Ectodermal cell (in vitro differentiated cells): ENCODE data around the gene LRCH1.

Experiments
- H3K27ac ChIP-seq: 2 replicates; pipeline ENCODE4 v1.7.0; 2013; ENCODE audit warnings: mild to moderate bottlenecking, low read depth, low read length; ENCODE audit not compliant: insufficient read depth, poor library complexity, severe bottlenecking
- H3K27me3 ChIP-seq: 2 replicates; pipeline ENCODE4 v1.7.0; 2013; ENCODE audit warnings: mild to moderate bottlenecking, low read length; ENCODE audit not compliant: insufficient read depth, control insufficient read depth, poor library complexity, severe bottlenecking
- H3K36me3 ChIP-seq: one replicate; pipeline ENCODE4 v1.7.0; 2013; ENCODE audit warnings: low read length; ENCODE audit not compliant: control insufficient read depth, insufficient read depth
- H3K4me1 ChIP-seq: one replicate; pipeline ENCODE4 v1.7.0; 2013; ENCODE audit warnings: low read length; ENCODE audit not compliant: control insufficient read depth, insufficient read depth
- H3K4me3 ChIP-seq: 2 replicates; pipeline ENCODE4 v1.7.0; 2013; ENCODE audit warnings: low read depth, low read length, control low read depth; ENCODE audit not compliant: insufficient read depth
- H3K9me3 ChIP-seq: 2 replicates; pipeline ENCODE4 v1.7.0; 2013; ENCODE audit warnings: mild to moderate bottlenecking, low read length, moderate library complexity; ENCODE audit not compliant: control insufficient read depth
- WGBS, 2 experiments: methylation state at CpG; one replicate each; pipeline ENCODE4 v1.1.7; 2013; ENCODE audit warnings: missing lambda C conversion rate in 2 of 2; 5-methylcytosine and 5-hydroxymethylcytosine counted together

The LRCH1 gene

DNA sequence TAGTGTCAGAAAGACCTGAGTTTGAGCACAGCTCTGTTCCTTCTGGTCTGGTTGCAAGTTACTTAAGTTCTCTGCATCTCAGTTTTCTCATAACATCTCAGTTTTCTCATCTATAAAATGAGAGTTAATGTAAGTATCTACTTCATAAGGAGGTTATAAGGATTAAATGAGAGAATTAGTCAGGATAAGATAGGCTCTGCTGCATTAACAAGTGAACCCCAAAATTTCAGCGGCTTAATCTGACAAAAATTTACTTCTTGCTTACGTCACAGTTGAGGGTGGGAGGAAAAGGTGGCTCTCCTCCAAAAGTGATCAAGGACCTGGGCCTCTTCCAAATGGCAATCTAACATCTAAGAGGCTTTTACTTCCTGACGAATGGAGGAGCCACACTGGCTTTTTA is 31.5 kb upstream of the LRCH1 start:
- Histone ChIP-seq H3K36me3 (no peaks in the 10 kb centered on the region), H3K4me3 (no peak overlapping the region), H3K27ac (no peak overlapping the region), H3K4me1 (peaks cover 11% of the 10 kb centered on the region), H3K9me3 (no peaks in the 10 kb centered on the region), H3K27me3 (no peaks in the 10 kb centered on the region)
- 94 to 98% methylated on average over 3 of the region's 3 CpGs for WGBS, 2 experiments

GRCh38 chr13:46521921-46522747 is 30.8 kb upstream of the LRCH1 start:
- Histone ChIP-seq H3K9me3 (no peaks in the 10 kb centered on the region), H3K4me3 (no peak overlapping the region), H3K4me1 (peaks cover 11% of the 10 kb centered on the region), H3K27me3 (no peaks in the 10 kb centered on the region), H3K27ac (no peak overlapping the region), H3K36me3 (no peaks in the 10 kb centered on the region)
- 89 to 95% methylated on average over 4 of the region's 4 CpGs for WGBS, 2 experiments

DNA sequence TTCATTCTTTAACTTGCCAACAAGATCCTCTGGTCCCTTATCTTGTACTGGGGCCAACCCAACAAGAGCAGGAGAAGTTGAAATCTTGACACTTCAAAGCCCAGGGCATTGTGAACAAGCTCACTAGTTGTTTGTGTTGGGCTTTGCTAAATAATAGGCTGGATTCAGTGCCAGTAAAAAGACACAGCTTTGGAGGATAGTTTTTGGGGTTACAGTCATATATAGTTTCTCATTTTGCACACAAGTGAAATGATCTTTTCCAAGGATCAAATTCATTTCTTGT is 30.3 kb upstream of the LRCH1 start:
- Histone ChIP-seq H3K4me1 (peaks cover 9% of the 10 kb centered on the region), H3K9me3 (no peaks in the 10 kb centered on the region), H3K4me3 (no peak overlapping the region), H3K36me3 (no peaks in the 10 kb centered on the region), H3K27ac (no peak overlapping the region), H3K27me3 (no peaks in the 10 kb centered on the region)

GRCh38 chr13:46523972-46524752 is 28.8 kb upstream of the LRCH1 start:
- H3K4me1 ChIP-seq = peaks cover 9% of the 10 kb centered on the region
- WGBS, 2 experiments = 100% methylated on average over 1 to 2 of the region's 2 CpGs
- no peaks in the 10 kb centered on the region for H3K9me3 ChIP-seq
- no peak overlapping the region for H3K27ac ChIP-seq
- H3K4me3 ChIP-seq = no peak overlapping the region
- H3K27me3 ChIP-seq = no peaks in the 10 kb centered on the region
- H3K36me3 ChIP-seq = no peaks in the 10 kb centered on the region

- H3K27me3 ChIP-seq = no peaks in the 10 kb centered on the region
- H3K36me3 ChIP-seq = no peaks in the 10 kb centered on the region
- WGBS, 2 experiments = 93 to 95% methylated on average over 7 of the region's 7 CpGs
- peaks cover 9% of the 10 kb centered on the region for H3K4me1 ChIP-seq
- H3K4me3 ChIP-seq = no peak overlapping the region
- no peak overlapping the region for H3K27ac ChIP-seq
- no peaks in the 10 kb centered on the region for H3K9me3 ChIP-seq
Observed at GRCh38 chr13:46526100-46526735, 26.8 kb upstream of the LRCH1 start.

DNA sequence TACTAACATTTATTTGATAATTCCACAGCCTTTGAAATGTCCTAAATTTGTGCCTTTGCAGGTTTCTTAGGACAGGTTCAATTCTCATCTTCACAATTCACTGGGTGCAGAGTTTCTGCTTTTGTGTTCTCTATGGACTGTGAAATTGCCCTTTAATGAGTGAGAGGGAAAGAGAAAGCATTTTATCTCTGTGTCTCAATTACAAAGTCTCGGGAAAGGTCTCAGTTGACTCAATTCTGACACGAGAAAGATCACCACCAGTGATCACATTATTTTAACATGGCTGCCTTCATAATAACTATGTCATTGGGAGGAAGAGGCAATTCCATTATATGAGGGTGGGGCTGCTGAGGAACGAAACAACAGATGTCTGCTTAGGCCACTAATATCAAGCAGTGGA is 26.2 kb upstream of the LRCH1 start:
- H3K4me3 ChIP-seq = no peak overlapping the region
- H3K27ac ChIP-seq = no peak overlapping the region
- peaks cover 9% of the 10 kb centered on the region for H3K4me1 ChIP-seq
- 90 to 100% methylated on average over 1 to 3 of the region's 3 CpGs for WGBS, 2 experiments
- no peaks in the 10 kb centered on the region for H3K36me3 ChIP-seq
- no peaks in the 10 kb centered on the region for H3K27me3 ChIP-seq
- no peaks in the 10 kb centered on the region for H3K9me3 ChIP-seq

GRCh38 chr13:46527237-46527636 is 25.7 kb upstream of the LRCH1 start:
- no peak overlapping the region for H3K27ac ChIP-seq
- 95 to 96% methylated on average over 2 of the region's 2 CpGs for WGBS, 2 experiments

GRCh38 chr13:46529216-46529919 is 23.6 kb upstream of the LRCH1 start:
- 87 to 93% methylated on average over 4 of the region's 4 CpGs for WGBS, 2 experiments
- H3K27ac ChIP-seq = no peak overlapping the region
- no peaks in the 10 kb centered on the region for H3K9me3 ChIP-seq
- H3K27me3 ChIP-seq = no peaks in the 10 kb centered on the region
- peaks cover 9% of the 10 kb centered on the region for H3K4me1 ChIP-seq
- H3K4me3 ChIP-seq = no peak overlapping the region
- H3K36me3 ChIP-seq = no peaks in the 10 kb centered on the region

More at GRCh38 chr13:46527237-46527636, 25.7 kb upstream of the LRCH1 start:
- no peaks in the 10 kb centered on the region for H3K9me3 ChIP-seq
- H3K4me1 ChIP-seq = peaks cover 9% of the 10 kb centered on the region
- no peaks in the 10 kb centered on the region for H3K36me3 ChIP-seq
- no peak overlapping the region for H3K4me3 ChIP-seq
- no peaks in the 10 kb centered on the region for H3K27me3 ChIP-seq

GRCh38 chr13:46530084-46530935 is 22.7 kb upstream of the LRCH1 start:
- H3K4me3 ChIP-seq = no peak overlapping the region
- H3K27ac ChIP-seq = no peak overlapping the region
- H3K27me3 ChIP-seq = no peaks in the 10 kb centered on the region
- peaks cover 9% of the 10 kb centered on the region for H3K4me1 ChIP-seq
- no peaks in the 10 kb centered on the region for H3K9me3 ChIP-seq
- WGBS, 2 experiments = 93 to 95% methylated on average over 2 of the region's 4 CpGs
- H3K36me3 ChIP-seq = no peaks in the 10 kb centered on the region
